Measurements from ENCODE around the gene ID3. TPM values are rescaled to one million over a fixed set of nuclear protein-coding genes. Genes with fewer than 3 reads are reported as not detected.

ID3 gene
- total RNA-seq, 4 donors from 2014 or later: 81.2 to 209 (median 122) TPM

- no peak overlapping the region for H3K4me3 ChIP-seq (ENCODE audit: low read depth, poor library complexity, severe bottlenecking)
- WGBS, 2 donors: 75 to 95% methylated on average over 5 of the region's 5 CpGs
- TF ChIP-seq, protein P1, sequence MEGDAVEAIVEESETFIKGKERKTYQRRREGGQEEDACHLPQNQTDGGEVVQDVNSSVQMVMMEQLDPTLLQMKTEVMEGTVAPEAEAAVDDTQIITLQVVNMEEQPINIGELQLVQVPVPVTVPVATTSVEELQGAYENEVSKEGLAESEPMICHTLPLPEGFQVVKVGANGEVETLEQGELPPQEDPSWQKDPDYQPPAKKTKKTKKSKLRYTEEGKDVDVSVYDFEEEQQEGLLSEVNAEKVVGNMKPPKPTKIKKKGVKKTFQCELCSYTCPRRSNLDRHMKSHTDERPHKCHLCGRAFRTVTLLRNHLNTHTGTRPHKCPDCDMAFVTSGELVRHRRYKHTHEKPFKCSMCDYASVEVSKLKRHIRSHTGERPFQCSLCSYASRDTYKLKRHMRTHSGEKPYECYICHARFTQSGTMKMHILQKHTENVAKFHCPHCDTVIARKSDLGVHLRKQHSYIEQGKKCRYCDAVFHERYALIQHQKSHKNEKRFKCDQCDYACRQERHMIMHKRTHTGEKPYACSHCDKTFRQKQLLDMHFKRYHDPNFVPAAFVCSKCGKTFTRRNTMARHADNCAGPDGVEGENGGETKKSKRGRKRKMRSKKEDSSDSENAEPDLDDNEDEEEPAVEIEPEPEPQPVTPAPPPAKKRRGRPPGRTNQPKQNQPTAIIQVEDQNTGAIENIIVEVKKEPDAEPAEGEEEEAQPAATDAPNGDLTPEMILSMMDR (IDR thresholded peaks at IDR 0.05): no peak
- no peak for TF ChIP-seq POLR2A (IDR thresholded peaks at IDR 0.05)
- intact Hi-C loops (cut with DNase I; ENCODE audit: low total_unique reads): no loop called here
- no peak for DNase-seq (ENCODE audit: low spot score in 2 of 2)
Observed at GRCh38 chr1:23575226-23575810, 16.0 kb upstream of the ID3 start.

- H3K4me3 ChIP-seq (ENCODE audit: low read depth, poor library complexity, severe bottlenecking): no peak overlapping the region
- intact Hi-C loops (cut with DNase I; ENCODE audit: low total_unique reads): no loop called here
- WGBS, 2 donors: 94 to 95% methylated on average over 2 of the region's 2 CpGs
- no peak for DNase-seq (ENCODE audit: low spot score in 2 of 2)
- TF ChIP-seq POLR2A (IDR thresholded peaks at IDR 0.05): no peak
- TF ChIP-seq, protein P1 (IDR thresholded peaks at IDR 0.05): no peak
Observed at GRCh38 chr1:23574265-23574754, 15.0 kb upstream of the ID3 start.

DNA sequence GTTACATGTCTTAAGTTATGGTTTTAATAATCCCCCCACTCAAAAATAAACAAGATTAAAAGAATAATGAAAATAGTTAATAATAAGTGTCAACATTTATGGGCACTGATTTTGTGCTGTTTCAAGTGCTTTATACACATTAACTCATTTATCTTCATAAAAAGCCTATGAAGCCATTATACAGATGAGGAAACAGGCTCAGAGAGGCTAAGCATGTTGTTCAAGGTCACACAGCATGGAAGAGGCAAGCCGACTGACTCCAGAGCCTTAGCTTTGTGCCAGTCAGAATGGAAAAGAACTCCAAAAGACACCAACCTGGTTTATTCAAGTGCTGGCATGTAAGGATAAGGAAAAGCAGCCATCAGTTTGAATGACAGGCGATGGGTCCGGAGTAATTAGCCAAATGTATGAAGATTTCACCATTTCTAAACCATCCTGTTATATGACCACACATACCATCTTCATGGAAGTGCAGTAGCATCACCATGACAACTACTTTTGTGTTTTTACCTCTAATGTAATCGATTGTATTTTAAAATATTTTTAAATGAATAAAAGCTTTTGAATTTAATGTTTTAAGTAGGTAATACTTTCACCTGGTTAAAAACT, 14.4 kb upstream of the ID3 start:
- no peak for TF ChIP-seq POLR2A (IDR thresholded peaks at IDR 0.05)
- TF ChIP-seq, protein P1 (IDR thresholded peaks at IDR 0.05): no peak
- no peak for DNase-seq (ENCODE audit: low spot score in 2 of 2)
- H3K4me3 ChIP-seq (ENCODE audit: low read depth, poor library complexity, severe bottlenecking): no peak overlapping the region

DNA sequence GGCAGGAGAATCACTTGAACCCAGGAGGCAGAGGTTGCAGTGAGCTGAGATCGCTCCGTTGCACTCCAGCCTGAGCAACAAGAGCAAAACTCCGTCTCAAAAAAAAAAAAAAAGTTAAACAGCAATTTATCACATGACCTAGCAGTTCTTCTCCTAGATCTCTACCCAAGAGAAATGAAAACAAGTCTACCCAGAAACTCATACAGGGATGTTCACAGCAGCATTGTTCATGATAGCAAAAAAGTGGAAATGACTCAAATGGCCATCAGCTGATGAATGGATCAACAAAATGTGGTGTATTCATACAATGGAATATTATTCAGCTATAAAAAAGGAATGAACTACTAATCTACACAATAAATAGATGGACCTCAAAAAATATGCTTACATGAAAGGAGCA, 12.2 kb upstream of the ID3 start:
- no peak for DNase-seq (ENCODE audit: low spot score in 2 of 2)
- no peak overlapping the region for H3K4me3 ChIP-seq (ENCODE audit: low read depth, poor library complexity, severe bottlenecking)
- TF ChIP-seq, protein P1 (IDR thresholded peaks at IDR 0.05): no peak
- TF ChIP-seq POLR2A (IDR thresholded peaks at IDR 0.05): no peak
- 88 to 90% methylated on average over 3 of the region's 3 CpGs for WGBS, 2 donors
- intact Hi-C loops (cut with DNase I; ENCODE audit: low total_unique reads): no loop called here

More for the DNA sequence above, 14.4 kb upstream of the ID3 start:
- intact Hi-C loops (cut with DNase I; ENCODE audit: low total_unique reads): no loop called here
- 59 to 79% methylated on average over 4 of the region's 4 CpGs for WGBS, 2 donors

DNA sequence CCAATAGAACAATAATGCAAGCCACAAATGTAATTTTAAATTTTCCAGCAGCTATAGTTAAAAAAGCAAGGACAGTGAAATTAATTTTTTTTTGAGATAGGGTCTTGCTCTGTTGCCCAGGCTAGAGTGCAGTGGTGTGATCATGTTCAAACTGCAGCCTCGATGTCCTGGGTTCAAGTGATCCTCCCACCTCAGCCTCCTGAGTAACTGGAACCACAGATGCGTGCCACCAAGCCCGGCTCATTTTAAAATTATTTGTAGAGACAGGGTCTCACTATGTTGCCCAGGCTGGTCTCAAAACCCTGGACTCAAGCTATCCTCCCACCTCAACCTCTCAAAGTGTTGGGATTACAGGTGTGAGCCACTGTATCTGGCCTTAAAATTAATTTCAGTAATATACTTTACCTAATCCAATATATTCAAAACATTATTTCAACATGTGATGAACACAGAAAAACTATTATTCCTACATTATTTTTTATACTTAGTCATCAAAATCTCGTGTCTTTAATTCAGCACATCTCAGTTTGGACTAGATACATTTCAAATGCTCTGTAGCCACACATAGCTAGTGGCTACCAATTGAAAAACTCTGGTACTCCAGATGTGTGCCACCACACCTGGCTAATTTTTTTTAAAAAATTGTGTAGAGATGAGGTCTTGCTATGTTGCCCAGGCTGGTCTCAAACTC, 10.8 kb upstream of the ID3 start:
- no peak for DNase-seq (ENCODE audit: low spot score in 2 of 2)
- no peak overlapping the region for H3K4me3 ChIP-seq (ENCODE audit: low read depth, poor library complexity, severe bottlenecking)
- WGBS, 2 donors: 91 to 92% methylated on average over 4 of the region's 4 CpGs
- intact Hi-C loops (cut with DNase I; ENCODE audit: low total_unique reads): no loop called here
- no peak for TF ChIP-seq POLR2A (IDR thresholded peaks at IDR 0.05)
- TF ChIP-seq, protein P1 (IDR thresholded peaks at IDR 0.05): no peak
